ENCODE results near the gene ANO2. TPM values are rescaled to one million over a fixed set of nuclear protein-coding genes. Genes with fewer than 3 reads are reported as not detected.

ANO2 gene
- total RNA-seq, 2 experiments from 2014 or later: not detected

DNA sequence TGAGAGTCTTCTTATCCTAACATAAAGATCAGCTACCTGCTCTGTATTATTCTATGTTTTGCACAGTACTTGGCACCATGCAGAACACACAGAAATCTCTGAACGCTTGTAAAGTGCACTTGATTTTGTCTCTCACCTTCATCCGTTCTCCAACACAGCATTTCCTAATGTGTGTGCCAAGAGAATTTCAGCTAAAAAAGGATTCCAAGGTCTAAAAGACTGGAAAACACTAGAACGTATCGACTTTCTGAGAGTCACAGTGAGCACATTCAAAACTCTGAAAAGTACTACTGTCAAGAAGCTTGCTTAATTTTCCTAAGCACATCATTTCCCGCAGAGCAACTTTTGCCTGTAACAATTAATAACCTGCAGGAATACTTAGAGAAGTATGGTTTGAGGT lies 211.1 kb downstream of the ANO2 start:
- CTCF ChIA-PET: interaction anchor here (1.5 kb wide), 1 partner anchor 11 kb away, joined by 6 read pairs; no protein-coding TSS in a partner anchor
- no peak for DNase-seq
- Mint-ChIP-seq H3K9me3 (no peaks in the 10 kb centered on the region), H3K4me3 (no peak overlapping the region), H3K27me3 (no peaks in the 10 kb centered on the region), H3K4me1 (ENCODE audit: low read depth) (peaks cover 2% of the 10 kb centered on the region), H3K27ac (no peak overlapping the region), H3K36me3 (ENCODE audit: low read depth) (no peaks in the 10 kb centered on the region)
- TF ChIP-seq, protein P1, sequence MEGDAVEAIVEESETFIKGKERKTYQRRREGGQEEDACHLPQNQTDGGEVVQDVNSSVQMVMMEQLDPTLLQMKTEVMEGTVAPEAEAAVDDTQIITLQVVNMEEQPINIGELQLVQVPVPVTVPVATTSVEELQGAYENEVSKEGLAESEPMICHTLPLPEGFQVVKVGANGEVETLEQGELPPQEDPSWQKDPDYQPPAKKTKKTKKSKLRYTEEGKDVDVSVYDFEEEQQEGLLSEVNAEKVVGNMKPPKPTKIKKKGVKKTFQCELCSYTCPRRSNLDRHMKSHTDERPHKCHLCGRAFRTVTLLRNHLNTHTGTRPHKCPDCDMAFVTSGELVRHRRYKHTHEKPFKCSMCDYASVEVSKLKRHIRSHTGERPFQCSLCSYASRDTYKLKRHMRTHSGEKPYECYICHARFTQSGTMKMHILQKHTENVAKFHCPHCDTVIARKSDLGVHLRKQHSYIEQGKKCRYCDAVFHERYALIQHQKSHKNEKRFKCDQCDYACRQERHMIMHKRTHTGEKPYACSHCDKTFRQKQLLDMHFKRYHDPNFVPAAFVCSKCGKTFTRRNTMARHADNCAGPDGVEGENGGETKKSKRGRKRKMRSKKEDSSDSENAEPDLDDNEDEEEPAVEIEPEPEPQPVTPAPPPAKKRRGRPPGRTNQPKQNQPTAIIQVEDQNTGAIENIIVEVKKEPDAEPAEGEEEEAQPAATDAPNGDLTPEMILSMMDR (IDR thresholded peaks at IDR 0.05): no peak
- no peak for ATAC-seq
- intact Hi-C loops (cut with micrococcal nuclease): no loop called here
- POLR2A ChIA-PET: no interaction called here

DNA sequence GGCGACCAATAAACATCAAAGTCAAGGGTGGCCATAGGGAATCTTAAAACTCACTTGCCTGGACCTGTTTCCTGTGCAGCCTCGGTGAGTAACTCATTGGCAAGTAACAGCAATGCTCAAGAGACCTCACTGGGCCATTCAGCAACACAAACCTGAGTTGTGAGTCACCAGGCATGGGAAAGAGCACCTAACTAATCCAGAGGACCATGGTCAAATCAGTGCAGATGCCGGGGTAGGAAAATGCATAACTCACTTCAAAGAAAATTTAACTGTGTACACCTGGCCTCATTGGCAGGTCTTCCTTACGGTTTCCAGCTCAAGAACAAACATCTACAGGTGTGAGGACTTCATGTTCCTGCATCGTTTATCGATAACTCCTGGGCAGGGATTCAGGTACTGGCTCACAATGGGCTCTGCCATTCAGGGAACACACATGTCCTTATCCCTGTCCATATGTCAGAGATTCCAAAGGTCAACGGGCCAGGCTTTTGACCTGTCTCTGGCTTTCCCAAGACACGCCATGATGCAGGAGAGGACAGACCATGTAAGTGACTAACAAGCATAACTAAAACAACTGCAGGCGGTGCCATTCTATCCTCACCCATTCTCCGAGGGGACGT lies 211.8 kb downstream of the ANO2 start:
- Mint-ChIP-seq H3K9me3 (no peaks in the 10 kb centered on the region), H3K4me3 (no peak overlapping the region), H3K27me3 (no peaks in the 10 kb centered on the region), H3K36me3 (ENCODE audit: low read depth) (no peaks in the 10 kb centered on the region), H3K4me1 (ENCODE audit: low read depth) (peaks cover 2% of the 10 kb centered on the region), H3K27ac (no peak overlapping the region)
- ATAC-seq (no peak), DNase-seq (no peak)
- POLR2A ChIA-PET: no interaction called here
- intact Hi-C loops (cut with micrococcal nuclease): no loop called here
- TF ChIP-seq, protein P1 (IDR thresholded peaks at IDR 0.05): no peak
- CTCF ChIA-PET: interaction anchor here (1.5 kb wide), 1 partner anchor 12 kb away, joined by 6 read pairs; no protein-coding TSS in a partner anchor

DNA sequence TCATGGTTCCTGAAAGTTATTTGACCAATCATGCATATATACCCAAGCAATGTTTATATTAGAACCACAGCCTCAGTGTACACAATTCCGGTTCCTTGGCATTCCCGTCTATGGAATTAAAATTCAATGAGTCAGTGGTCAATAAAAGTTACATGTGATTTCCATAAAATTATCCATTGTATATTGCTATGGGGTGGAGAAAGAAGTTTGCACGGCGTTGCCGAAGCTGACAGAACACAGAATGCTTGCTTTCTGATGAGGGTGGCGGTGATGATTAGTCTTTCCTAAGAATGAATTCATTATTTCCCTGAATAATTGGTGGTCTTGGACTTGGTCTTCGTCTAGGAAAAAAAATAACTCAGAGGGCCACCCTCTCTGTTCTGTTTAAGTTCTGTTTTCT lies 214.1 kb downstream of the ANO2 start:
- H3K9me3 Mint-ChIP-seq: no peaks in the 10 kb centered on the region
- H3K27me3 Mint-ChIP-seq: peaks cover 2% of the 10 kb centered on the region
- no peak overlapping the region for H3K4me3 Mint-ChIP-seq
- no peak for ATAC-seq
- no peaks in the 10 kb centered on the region for H3K36me3 Mint-ChIP-seq (ENCODE audit: low read depth)
- peaks cover 2% of the 10 kb centered on the region for H3K4me1 Mint-ChIP-seq (ENCODE audit: low read depth)
- no peak for DNase-seq
- CTCF ChIA-PET: interaction anchor here (1.4 kb wide), 1 partner anchor 14 kb away, joined by 5 read pairs; no protein-coding TSS in a partner anchor
- no peak overlapping the region for H3K27ac Mint-ChIP-seq
- POLR2A ChIA-PET: no interaction called here
- TF ChIP-seq, protein P1 (IDR thresholded peaks at IDR 0.05): no peak
- intact Hi-C loops (cut with micrococcal nuclease): no loop called here

DNA sequence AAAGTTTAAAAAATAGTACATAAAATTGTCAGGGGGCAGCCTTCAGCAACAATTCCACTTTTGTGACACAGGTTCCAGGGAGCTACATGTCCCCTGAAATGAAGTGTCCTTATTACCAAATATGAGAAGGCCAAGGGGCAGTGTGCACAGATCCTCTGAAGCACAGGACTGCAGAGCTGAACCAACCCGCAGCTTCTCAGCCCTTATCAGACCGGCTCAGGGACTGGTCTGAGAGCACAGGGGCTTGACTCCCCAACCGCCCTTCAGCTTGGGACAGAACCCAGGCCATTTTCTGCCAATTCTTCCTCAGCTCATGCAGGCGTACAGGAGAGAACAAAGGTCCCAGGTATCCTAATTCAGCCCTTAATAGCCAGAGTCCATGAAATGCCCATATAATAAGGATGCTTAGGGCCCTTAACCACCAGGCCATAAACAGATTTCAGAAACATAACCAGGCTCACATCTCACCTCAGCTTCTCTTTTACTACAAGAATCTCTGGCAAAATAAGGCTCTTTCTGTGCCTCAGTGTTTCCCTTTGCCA lies 221.3 kb downstream of the ANO2 start:
- no peak overlapping the region for H3K4me3 Mint-ChIP-seq
- no peak overlapping the region for H3K27ac Mint-ChIP-seq
- ChIA-PET POLR2A (no interaction called here), CTCF (interaction anchor here (1.2 kb wide), 1 partner anchor 21 kb away, joined by 4 read pairs; no protein-coding TSS in a partner anchor)
- H3K27me3 Mint-ChIP-seq: peaks cover 11% of the 10 kb centered on the region
- H3K9me3 Mint-ChIP-seq: no peaks in the 10 kb centered on the region
- intact Hi-C loops (cut with micrococcal nuclease): no loop called here
- no peaks in the 10 kb centered on the region for H3K4me1 Mint-ChIP-seq (ENCODE audit: low read depth)
- TF ChIP-seq, protein P1 (IDR thresholded peaks at IDR 0.05): no peak
- ATAC-seq (no peak), DNase-seq (no peak)
- no peaks in the 10 kb centered on the region for H3K36me3 Mint-ChIP-seq (ENCODE audit: low read depth)

DNA sequence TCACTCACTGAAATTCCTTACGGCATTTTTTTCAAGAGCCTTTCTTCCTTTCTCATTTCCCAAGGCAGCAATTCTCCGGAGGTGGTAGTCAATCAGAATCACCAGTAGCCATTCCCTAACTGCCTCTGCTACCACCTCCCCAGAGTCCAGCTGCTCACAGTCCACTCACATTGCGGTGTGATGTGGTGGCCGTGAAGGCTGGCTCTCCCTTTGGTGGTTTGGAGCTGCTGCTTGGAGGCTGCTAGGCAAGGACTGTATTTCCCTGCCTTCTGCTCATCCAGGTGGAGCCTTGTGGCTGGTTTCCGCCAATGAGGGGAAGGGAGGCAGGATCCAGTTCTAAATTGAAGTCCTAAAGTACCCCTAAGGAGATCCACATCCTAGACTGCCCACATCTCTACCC lies 222.0 kb downstream of the ANO2 start:
- intact Hi-C loops (cut with micrococcal nuclease): no loop called here
- ChIA-PET CTCF (interaction anchor here (1.2 kb wide), 1 partner anchor 22 kb away, joined by 4 read pairs; no protein-coding TSS in a partner anchor), POLR2A (no interaction called here)
- H3K9me3 Mint-ChIP-seq: no peaks in the 10 kb centered on the region
- DNase-seq (no peak), ATAC-seq (no peak)
- TF ChIP-seq, protein P1 (IDR thresholded peaks at IDR 0.05): no peak
- no peaks in the 10 kb centered on the region for H3K36me3 Mint-ChIP-seq (ENCODE audit: low read depth)
- H3K27me3 Mint-ChIP-seq: peaks cover 11% of the 10 kb centered on the region
- no peak overlapping the region for H3K27ac Mint-ChIP-seq
- H3K4me1 Mint-ChIP-seq (ENCODE audit: low read depth): peaks cover 2% of the 10 kb centered on the region
- H3K4me3 Mint-ChIP-seq: no peak overlapping the region

Measured in activated CD8-positive, alpha-beta T cell treated with anti-CD3 and anti-CD28 coated beads for 36 hours (primary cell).